ENCODE results near the gene BBS2. TPM values are rescaled to one million over a fixed set of nuclear protein-coding genes. Genes with fewer than 3 reads are reported as not detected.

Gene BBS2
- polyA plus RNA-seq, 2 of the 4 experiments (the other 2 are of a cell fraction) = 44.4 to 61.4 TPM

DNA sequence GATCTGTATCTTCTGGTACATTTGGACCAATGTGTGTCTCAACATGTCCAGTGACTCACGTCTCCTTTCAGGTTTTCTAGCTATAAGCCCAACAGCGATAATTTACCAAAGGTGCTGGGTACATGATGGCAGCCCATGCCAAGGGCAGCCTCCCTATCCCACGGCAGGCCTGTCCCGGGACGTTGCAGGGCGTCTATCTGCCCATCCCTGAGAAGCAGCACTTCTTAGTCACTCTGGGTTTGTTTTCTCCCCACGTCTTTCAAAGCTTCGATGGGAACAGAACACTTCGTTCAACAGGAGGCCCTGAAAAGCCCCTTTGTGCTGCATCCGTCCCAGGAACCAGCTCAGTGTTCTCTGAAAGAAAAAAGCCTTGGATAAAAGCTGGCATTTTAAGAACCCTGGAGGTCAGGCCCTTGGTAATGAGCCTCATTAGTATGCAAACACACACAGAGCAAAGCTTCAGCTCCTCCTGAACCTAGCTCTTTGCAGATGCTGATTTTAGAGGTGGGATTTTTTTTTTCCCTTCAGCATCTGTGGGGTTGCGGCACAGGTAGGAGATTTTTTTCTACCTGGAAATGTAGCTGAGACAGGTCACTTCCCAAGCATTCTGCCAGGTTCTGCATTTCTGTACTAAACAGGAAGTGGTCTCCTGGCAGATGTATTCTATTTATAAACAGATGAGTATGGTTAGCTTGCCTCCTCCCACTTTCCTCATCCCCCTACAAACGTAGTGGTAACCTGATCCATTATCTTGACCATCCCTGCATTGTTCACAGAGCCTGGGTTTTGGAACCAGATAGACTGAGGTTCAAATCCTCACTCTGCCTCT is 27.5 kb upstream of the BBS2 start:
- H3K4me2 ChIP-seq = no peak overlapping the region
- H3K27ac ChIP-seq = no peak overlapping the region
- H3K9me3 ChIP-seq = no peaks in the 10 kb centered on the region
- ChIA-PET POLR2A (no interaction called here), CTCF (interaction anchor here (0.8 to 1.8 kb wide), 4 partner anchors 17 to 53 kb away, joined by 3 to 6 read pairs (median 3); no protein-coding TSS in a partner anchor)
- TF ChIP-seq ZSCAN20 (CRISPR knock-in tag; IDR thresholded peaks at IDR 0.05) = no peak
- no peak for TF ChIP-seq HOXB13 (CRISPR knock-in tag; IDR thresholded peaks at IDR 0.05; ENCODE audit: low read depth)
- no peak for TF ChIP-seq CHD4 (IDR thresholded peaks at IDR 0.05; ENCODE audit: borderline replicate concordance)
- TF ChIP-seq CHD2 (IDR thresholded peaks at IDR 0.05; ENCODE audit: low read length, partially characterized antibody) = no peak
- no peak for DNase-seq (ENCODE audit: low read depth in 1 of 2, low spot score in 1 of 2)
- no peaks in the 10 kb centered on the region for H3K4me1 ChIP-seq
- WGBS (ENCODE audit: missing lambda C conversion rate) = 44% methylated on average over 12 of the region's 12 CpGs
- peak in 1 of 2 experiments; percentile 36; a peak in 1 of 6 replicates for ATAC-seq
- no peak overlapping the region for H3K4me3 ChIP-seq
- no peak for FAIRE-seq

- TF ChIP-seq POLR2AphosphoS2 (conservative IDR thresholded peaks at IDR 0.05; ENCODE audit: low read length) = no peak
- TF ChIP-seq JUNB (IDR thresholded peaks at IDR 0.05) = no peak
- TF ChIP-seq RNF2 (IDR thresholded peaks at IDR 0.05; ENCODE audit: borderline replicate concordance, low read depth) = no peak
- no peak for TF ChIP-seq MAZ (IDR thresholded peaks at IDR 0.05; ENCODE audit: borderline replicate concordance, low read depth, low read length)
- TF ChIP-seq RCOR1 (IDR thresholded peaks at IDR 0.05; ENCODE audit: low read depth, low read length) = no peak
- no peak for TF ChIP-seq CHD4 (IDR thresholded peaks at IDR 0.05; ENCODE audit: borderline replicate concordance)
- TF ChIP-seq RAD21 (conservative IDR thresholded peaks at IDR 0.05 in 1 of 2, IDR thresholded peaks at IDR 0.05 in 1 of 2) = no peak
- no peak for TF ChIP-seq ZSCAN20 (CRISPR knock-in tag; IDR thresholded peaks at IDR 0.05)
- no peak for TF ChIP-seq TFCP2L1 (CRISPR knock-in tag; IDR thresholded peaks at IDR 0.05)
- no peak for TF ChIP-seq ZNF302 (CRISPR knock-in tag; IDR thresholded peaks at IDR 0.05)
- TF ChIP-seq PHF8 (IDR thresholded peaks at IDR 0.05; ENCODE audit: borderline replicate concordance, low read depth) = no peak
- no peak for TF ChIP-seq ZFP36 (IDR thresholded peaks at IDR 0.05; ENCODE audit: borderline replicate concordance, partially characterized antibody)
- TF ChIP-seq CEBPB (IDR thresholded peaks at IDR 0.05) = no peak
- no peak for TF ChIP-seq NPAS2 (CRISPR knock-in tag; IDR thresholded peaks at IDR 0.05; ENCODE audit: borderline replicate concordance)
- TF ChIP-seq CBX8 (IDR thresholded peaks at IDR 0.05) = no peak
- no peak for TF ChIP-seq HES2 (IDR thresholded peaks at IDR 0.05)
- no peak for TF ChIP-seq EP300 (IDR thresholded peaks at IDR 0.05)
- TF ChIP-seq SREBF2 (IDR thresholded peaks at IDR 0.05) = no peak
- TF ChIP-seq SMC3 (IDR thresholded peaks at IDR 0.05) = no peak
- TF ChIP-seq NR3C1 (IDR thresholded peaks at IDR 0.05) = no peak
- 7% methylated on average over 2 of the region's 2 CpGs for WGBS (ENCODE audit: missing lambda C conversion rate)
- Histone ChIP-seq H3K4me3 (no peak overlapping the region), H3K9me3 (no peaks in the 10 kb centered on the region), H3K4me2 (no peak overlapping the region), H3K4me1 (no peaks in the 10 kb centered on the region), H3K27ac (no peak overlapping the region)
- POLR2A ChIA-PET = no interaction called here
- CTCF ChIA-PET = no interaction called here
- FAIRE-seq (no peak), DNase-seq (ENCODE audit: low read depth in 1 of 2, low spot score in 1 of 2) (no peak), ATAC-seq (no peak)
Observed at GRCh38 chr16:56542039-56542438, 22.2 kb upstream of the BBS2 start.

GRCh38 chr16:56539656-56540055 is 19.8 kb upstream of the BBS2 start:
- CTCF ChIA-PET = interaction anchor here (0.5 kb wide), 1 partner anchor 135 kb away, joined by 4 read pairs; no protein-coding TSS in a partner anchor
- ATAC-seq = no peak
- POLR2A ChIA-PET = no interaction called here
- TF ChIP-seq, protein P1, sequence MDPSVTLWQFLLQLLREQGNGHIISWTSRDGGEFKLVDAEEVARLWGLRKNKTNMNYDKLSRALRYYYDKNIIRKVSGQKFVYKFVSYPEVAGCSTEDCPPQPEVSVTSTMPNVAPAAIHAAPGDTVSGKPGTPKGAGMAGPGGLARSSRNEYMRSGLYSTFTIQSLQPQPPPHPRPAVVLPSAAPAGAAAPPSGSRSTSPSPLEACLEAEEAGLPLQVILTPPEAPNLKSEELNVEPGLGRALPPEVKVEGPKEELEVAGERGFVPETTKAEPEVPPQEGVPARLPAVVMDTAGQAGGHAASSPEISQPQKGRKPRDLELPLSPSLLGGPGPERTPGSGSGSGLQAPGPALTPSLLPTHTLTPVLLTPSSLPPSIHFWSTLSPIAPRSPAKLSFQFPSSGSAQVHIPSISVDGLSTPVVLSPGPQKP (IDR thresholded peaks at IDR 0.05; ENCODE audit: low read depth, low read length) = no peak
- TF ChIP-seq KDM1A (IDR thresholded peaks at IDR 0.05; ENCODE audit: low read depth) = no peak
- no peaks in the 10 kb centered on the region for H3K4me1 ChIP-seq
- WGBS (ENCODE audit: missing lambda C conversion rate) = 42% methylated on average over 4 of the region's 4 CpGs
- no peak overlapping the region for H3K4me3 ChIP-seq
- DNase-seq (ENCODE audit: low read depth in 1 of 2, low spot score in 1 of 2) = no peak
- H3K9me3 ChIP-seq = no peaks in the 10 kb centered on the region
- FAIRE-seq = no peak
- H3K4me2 ChIP-seq = no peak overlapping the region
- H3K27ac ChIP-seq = no peak overlapping the region

All from A549 (cell line).